ENCODE measurements around the gene TNFRSF17.
"Not testable (repeated sequence)": the region's sequence is repeated elsewhere in the genome, so short reads cannot be mapped to it uniquely, and the experiment has no call there.

TNFRSF17 gene

GRCh38 chr16:11953576-11953975, 11.4 kb upstream of the TNFRSF17 start:
- H3K4me3 ChIP-seq (ENCODE audit: low read depth, low read length); H3K27me3 ChIP-seq (ENCODE audit: insufficient read depth, low read length); H3K27ac ChIP-seq (ENCODE audit: low read depth, low read length); H3K79me2 ChIP-seq (ENCODE audit: control insufficient read depth, insufficient read depth, low read length, unreplicated experiment); H3K36me3 ChIP-seq (ENCODE audit: insufficient read depth, low read length); H2AFZ ChIP-seq (ENCODE audit: low read length, unreplicated experiment); H3K4me1 ChIP-seq (ENCODE audit: control insufficient read depth, insufficient read depth, low read length, unreplicated experiment): not testable (repeated sequence)

- Histone ChIP-seq H3K27me3 (ENCODE audit: insufficient read depth, low read length) (no peaks in the 10 kb centered on the region), H3K4me3 (ENCODE audit: low read depth, low read length) (0 out of 2 replicates have a peak overlapping the region, but pooled peaks have one; percentile 24), H3K36me3 (ENCODE audit: insufficient read depth, low read length) (no peaks in the 10 kb centered on the region), H3K4me1 (ENCODE audit: control insufficient read depth, insufficient read depth, low read length, unreplicated experiment) (peaks cover 9% of the 10 kb centered on the region), H2AFZ (ENCODE audit: low read length, unreplicated experiment) (peak overlapping the region; percentile 24), H3K79me2 (ENCODE audit: control insufficient read depth, insufficient read depth, low read length, unreplicated experiment) (no peaks in the 10 kb centered on the region), H3K27ac (ENCODE audit: low read depth, low read length) (peak overlapping the region; percentile 77)
Measured at GRCh38 chr16:11955713-11956123, 9.3 kb upstream of the TNFRSF17 start.

GRCh38 chr16:11956558-11956957, 8.5 kb upstream of the TNFRSF17 start:
- Histone ChIP-seq H2AFZ (ENCODE audit: low read length, unreplicated experiment) (no peak overlapping the region), H3K4me1 (ENCODE audit: control insufficient read depth, insufficient read depth, low read length, unreplicated experiment) (peaks cover 9% of the 10 kb centered on the region), H3K27ac (ENCODE audit: low read depth, low read length) (peak overlapping the region; percentile 77)

GRCh38 chr16:11957591-11958395, 7.2 kb upstream of the TNFRSF17 start:
- no peak overlapping the region for H3K4me3 ChIP-seq (ENCODE audit: low read depth, low read length)
- peaks cover 9% of the 10 kb centered on the region for H3K4me1 ChIP-seq (ENCODE audit: control insufficient read depth, insufficient read depth, low read length, unreplicated experiment)
- H3K36me3 ChIP-seq (ENCODE audit: insufficient read depth, low read length), result no peaks in the 10 kb centered on the region
- H3K79me2 ChIP-seq (ENCODE audit: control insufficient read depth, insufficient read depth, low read length, unreplicated experiment), result no peaks in the 10 kb centered on the region
- no peak overlapping the region for H2AFZ ChIP-seq (ENCODE audit: low read length, unreplicated experiment)
- no peaks in the 10 kb centered on the region for H3K27me3 ChIP-seq (ENCODE audit: insufficient read depth, low read length)
- peak overlapping the region; percentile 17; the same call in 1 of the 2 replicates for H3K27ac ChIP-seq (ENCODE audit: low read depth, low read length)

More at GRCh38 chr16:11956558-11956957, 8.5 kb upstream of the TNFRSF17 start:
- Histone ChIP-seq H3K4me3 (ENCODE audit: low read depth, low read length) (no peak overlapping the region), H3K36me3 (ENCODE audit: insufficient read depth, low read length) (no peaks in the 10 kb centered on the region), H3K79me2 (ENCODE audit: control insufficient read depth, insufficient read depth, low read length, unreplicated experiment) (no peaks in the 10 kb centered on the region), H3K27me3 (ENCODE audit: insufficient read depth, low read length) (no peaks in the 10 kb centered on the region)

- not testable (repeated sequence) for H3K4me1 ChIP-seq (ENCODE audit: control insufficient read depth, insufficient read depth, low read length, unreplicated experiment); H3K27me3 ChIP-seq (ENCODE audit: insufficient read depth, low read length)
Measured at GRCh38 chr16:11962457-11962856, 2.6 kb upstream of the TNFRSF17 start.

GRCh38 chr16:11962978-11963377, 2.0 kb upstream of the TNFRSF17 start:
- not testable (repeated sequence) for H3K4me1 ChIP-seq (ENCODE audit: control insufficient read depth, insufficient read depth, low read length, unreplicated experiment); H3K27ac ChIP-seq (ENCODE audit: low read depth, low read length); H2AFZ ChIP-seq (ENCODE audit: low read length, unreplicated experiment); H3K27me3 ChIP-seq (ENCODE audit: insufficient read depth, low read length); H3K4me3 ChIP-seq (ENCODE audit: low read depth, low read length); H3K79me2 ChIP-seq (ENCODE audit: control insufficient read depth, insufficient read depth, low read length, unreplicated experiment); H3K36me3 ChIP-seq (ENCODE audit: insufficient read depth, low read length)

More at GRCh38 chr16:11962457-11962856, 2.6 kb upstream of the TNFRSF17 start:
- H2AFZ ChIP-seq (ENCODE audit: low read length, unreplicated experiment); H3K79me2 ChIP-seq (ENCODE audit: control insufficient read depth, insufficient read depth, low read length, unreplicated experiment); H3K27ac ChIP-seq (ENCODE audit: low read depth, low read length); H3K36me3 ChIP-seq (ENCODE audit: insufficient read depth, low read length); H3K4me3 ChIP-seq (ENCODE audit: low read depth, low read length): not testable (repeated sequence)

GRCh38 chr16:11963706-11964105, 1.3 kb upstream of the TNFRSF17 start:
- Histone ChIP-seq H3K4me1 (ENCODE audit: control insufficient read depth, insufficient read depth, low read length, unreplicated experiment) (peaks cover 4% of the 10 kb centered on the region), H2AFZ (ENCODE audit: low read length, unreplicated experiment) (no peak overlapping the region), H3K4me3 (ENCODE audit: low read depth, low read length) (no peak overlapping the region), H3K79me2 (ENCODE audit: control insufficient read depth, insufficient read depth, low read length, unreplicated experiment) (no peaks in the 10 kb centered on the region), H3K36me3 (ENCODE audit: insufficient read depth, low read length) (no peaks in the 10 kb centered on the region), H3K27ac (ENCODE audit: low read depth, low read length) (no peak overlapping the region), H3K27me3 (ENCODE audit: insufficient read depth, low read length) (no peaks in the 10 kb centered on the region)

- H3K4me3 ChIP-seq (ENCODE audit: low read depth, low read length), result no peak overlapping the region
Measured at GRCh38 chr16:11966173-11966572, 1.2 kb downstream of the TNFRSF17 start.

GRCh38 chr16:11967195-11967911, 2.3 kb downstream of the TNFRSF17 start:
- H2AFZ ChIP-seq (ENCODE audit: low read length, unreplicated experiment), result no peak overlapping the region
- H3K4me3 ChIP-seq (ENCODE audit: low read depth, low read length), result no peak overlapping the region
- no peaks in the 10 kb centered on the region for H3K79me2 ChIP-seq (ENCODE audit: control insufficient read depth, insufficient read depth, low read length, unreplicated experiment)
- no peaks in the 10 kb centered on the region for H3K36me3 ChIP-seq (ENCODE audit: insufficient read depth, low read length)
- H3K4me1 ChIP-seq (ENCODE audit: control insufficient read depth, insufficient read depth, low read length, unreplicated experiment), result peaks cover 4% of the 10 kb centered on the region
- H3K27ac ChIP-seq (ENCODE audit: low read depth, low read length), result no peak overlapping the region
- no peaks in the 10 kb centered on the region for H3K27me3 ChIP-seq (ENCODE audit: insufficient read depth, low read length)

More at GRCh38 chr16:11966173-11966572, 1.2 kb downstream of the TNFRSF17 start:
- H3K27ac ChIP-seq (ENCODE audit: low read depth, low read length), result no peak overlapping the region
- no peak overlapping the region for H2AFZ ChIP-seq (ENCODE audit: low read length, unreplicated experiment)
- H3K4me1 ChIP-seq (ENCODE audit: control insufficient read depth, insufficient read depth, low read length, unreplicated experiment), result peaks cover 4% of the 10 kb centered on the region
- no peaks in the 10 kb centered on the region for H3K79me2 ChIP-seq (ENCODE audit: control insufficient read depth, insufficient read depth, low read length, unreplicated experiment)
- no peaks in the 10 kb centered on the region for H3K27me3 ChIP-seq (ENCODE audit: insufficient read depth, low read length)
- no peaks in the 10 kb centered on the region for H3K36me3 ChIP-seq (ENCODE audit: insufficient read depth, low read length)

GRCh38 chr16:11968577-11968976, 3.6 kb downstream of the TNFRSF17 start:
- Histone ChIP-seq H3K36me3 (ENCODE audit: insufficient read depth, low read length) (no peaks in the 10 kb centered on the region), H3K79me2 (ENCODE audit: control insufficient read depth, insufficient read depth, low read length, unreplicated experiment) (no peaks in the 10 kb centered on the region), H3K27ac (ENCODE audit: low read depth, low read length) (no peak overlapping the region)

GRCh38 chr16:11970292-11970691, 5.3 kb downstream of the TNFRSF17 start:
- not testable (repeated sequence) for H3K27me3 ChIP-seq (ENCODE audit: insufficient read depth, low read length); H3K27ac ChIP-seq (ENCODE audit: low read depth, low read length); H3K79me2 ChIP-seq (ENCODE audit: control insufficient read depth, insufficient read depth, low read length, unreplicated experiment); H3K4me3 ChIP-seq (ENCODE audit: low read depth, low read length); H3K36me3 ChIP-seq (ENCODE audit: insufficient read depth, low read length); H2AFZ ChIP-seq (ENCODE audit: low read length, unreplicated experiment); H3K4me1 ChIP-seq (ENCODE audit: control insufficient read depth, insufficient read depth, low read length, unreplicated experiment)

More at GRCh38 chr16:11968577-11968976, 3.6 kb downstream of the TNFRSF17 start:
- Histone ChIP-seq H3K27me3 (ENCODE audit: insufficient read depth, low read length) (no peaks in the 10 kb centered on the region), H3K4me3 (ENCODE audit: low read depth, low read length) (no peak overlapping the region), H2AFZ (ENCODE audit: low read length, unreplicated experiment) (no peak overlapping the region), H3K4me1 (ENCODE audit: control insufficient read depth, insufficient read depth, low read length, unreplicated experiment) (peaks cover 4% of the 10 kb centered on the region)
